ENCODE data around the gene ADGRG3. TPM values are rescaled to one million over a fixed set of nuclear protein-coding genes. Genes with fewer than 3 reads are reported as not detected.

Gene ADGRG3
- total and polyA plus RNA-seq, 2 of the 13 experiments (the other 11 are each of a cell fraction or from before 2014, with no cell fraction given): 2.7 to 11.8 TPM

- TF ChIP-seq GABPB1 (CRISPR knock-in tag; IDR thresholded peaks at IDR 0.05): peak; percentile 84; the same call in 1 of the 2 replicates
- TF ChIP-seq GATA4 (IDR thresholded peaks at IDR 0.05; ENCODE audit: borderline replicate concordance, low read depth): no peak
- TF ChIP-seq UBTF (CRISPR knock-in tag; IDR thresholded peaks at IDR 0.05): peak; percentile 51; the same call in 1 of the 2 replicates
- TF ChIP-seq ZNF740 (CRISPR knock-in tag; IDR thresholded peaks at IDR 0.05): peak; percentile 13; the same call in 1 of the 2 replicates
- 0 out of 2 replicates have a peak, but pooled peaks have one; percentile 40 for TF ChIP-seq HNF4A (CRISPR knock-in tag; IDR thresholded peaks at IDR 0.05)
- TF ChIP-seq KDM5B (CRISPR knock-in tag; IDR thresholded peaks at IDR 0.05; ENCODE audit: borderline replicate concordance): peak; percentile 76
- peak; percentile 61; the same call in 1 of the 2 replicates for TF ChIP-seq RAD21 (CRISPR knock-in tag; IDR thresholded peaks at IDR 0.05)
- TF ChIP-seq ZNF670 (CRISPR knock-in tag; IDR thresholded peaks at IDR 0.05; ENCODE audit: borderline replicate concordance): 0 out of 2 replicates have a peak, but pooled peaks have one; percentile 85
- TF ChIP-seq POGK (CRISPR knock-in tag; conservative IDR thresholded peaks at IDR 0.05): 0 out of 2 replicates have a peak, but pooled peaks have one; percentile 22
- TF ChIP-seq ZNF577 (CRISPR knock-in tag; IDR thresholded peaks at IDR 0.05; ENCODE audit: borderline replicate concordance, low read depth): peak; percentile 75; the same call in 1 of the 2 replicates
- TF ChIP-seq, protein P1, sequence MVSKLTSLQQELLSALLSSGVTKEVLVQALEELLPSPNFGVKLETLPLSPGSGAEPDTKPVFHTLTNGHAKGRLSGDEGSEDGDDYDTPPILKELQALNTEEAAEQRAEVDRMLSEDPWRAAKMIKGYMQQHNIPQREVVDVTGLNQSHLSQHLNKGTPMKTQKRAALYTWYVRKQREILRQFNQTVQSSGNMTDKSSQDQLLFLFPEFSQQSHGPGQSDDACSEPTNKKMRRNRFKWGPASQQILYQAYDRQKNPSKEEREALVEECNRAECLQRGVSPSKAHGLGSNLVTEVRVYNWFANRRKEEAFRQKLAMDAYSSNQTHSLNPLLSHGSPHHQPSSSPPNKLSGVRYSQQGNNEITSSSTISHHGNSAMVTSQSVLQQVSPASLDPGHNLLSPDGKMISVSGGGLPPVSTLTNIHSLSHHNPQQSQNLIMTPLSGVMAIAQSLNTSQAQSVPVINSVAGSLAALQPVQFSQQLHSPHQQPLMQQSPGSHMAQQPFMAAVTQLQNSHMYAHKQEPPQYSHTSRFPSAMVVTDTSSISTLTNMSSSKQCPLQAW (CRISPR knock-in tag; IDR thresholded peaks at IDR 0.05): peak; percentile 61
- TF ChIP-seq KLF13 (CRISPR knock-in tag; IDR thresholded peaks at IDR 0.05): peak; percentile 85; the same call in 1 of the 2 replicates
- TF ChIP-seq ZNF839 (CRISPR knock-in tag; IDR thresholded peaks at IDR 0.05; ENCODE audit: borderline replicate concordance): 0 out of 2 replicates have a peak, but pooled peaks have one; percentile 75
- TF ChIP-seq TFAP4 (IDR thresholded peaks at IDR 0.05; ENCODE audit: borderline replicate concordance, low read depth): 0 out of 2 replicates have a peak, but pooled peaks have one; percentile 41
- TF ChIP-seq FOXK1 (CRISPR knock-in tag; IDR thresholded peaks at IDR 0.05; ENCODE audit: borderline replicate concordance, low read depth): peak; percentile 95; the same call in 1 of the 2 replicates
- peak; percentile 91 for TF ChIP-seq ELF1 (CRISPR knock-in tag; IDR thresholded peaks at IDR 0.05)
- TF ChIP-seq MXD1 (CRISPR knock-in tag; IDR thresholded peaks at IDR 0.05): 0 out of 2 replicates have a peak, but pooled peaks have one; percentile 0
- peak; percentile 50; the same call in 1 of the 2 replicates for TF ChIP-seq ZBTB26 (CRISPR knock-in tag; IDR thresholded peaks at IDR 0.05; ENCODE audit: borderline replicate concordance)
Measured at GRCh38 chr16:57734925-57735754, 67.0 kb downstream of the ADGRG3 start (continued).

All from HepG2 (cell line).